ENCODE measurements around the gene HOXA7.

HOXA7 gene

GRCh38 chr7:27156508-27156898, at the start of gene HOXA7:
TSS of gene HOXA7 (minus strand) at chr7:27156675. CDS start at chr7:27156545, 130 bp downstream.
- no peak for DNase-seq

GRCh38 chr7:27205325-27206280, 49.1 kb upstream of the HOXA7 start:
- no peak for DNase-seq

- DNase-seq, result peak; percentile 54
Observed at GRCh38 chr7:27204851-27205322, 48.4 kb upstream of the HOXA7 start.

GRCh38 chr7:27203964-27204594, 47.6 kb upstream of the HOXA7 start:
- DNase-seq, result no peak

GRCh38 chr7:27203365-27203953, 47.0 kb upstream of the HOXA7 start:
- DNase-seq, result no peak

GRCh38 chr7:27202862-27203134, 46.3 kb upstream of the HOXA7 start:
- no peak for DNase-seq

GRCh38 chr7:27202018-27202861, 45.8 kb upstream of the HOXA7 start:
- DNase-seq, result no peak

GRCh38 chr7:27201580-27202017, 45.1 kb upstream of the HOXA7 start:
- no peak for DNase-seq

GRCh38 chr7:27200761-27201579, 44.5 kb upstream of the HOXA7 start:
- peak; percentile 72 for DNase-seq

GRCh38 chr7:27199849-27200760, 43.6 kb upstream of the HOXA7 start, which contains the start of gene HOXA13:
TSS of gene HOXA13 (minus strand) at chr7:27200091. CDS start at chr7:27200077, 14 bp downstream.
- peak; percentile 85 for DNase-seq

GRCh38 chr7:27198871-27199801, 42.7 kb upstream of the HOXA7 start:
- peak; percentile 65 for DNase-seq

- peak; percentile 64 for DNase-seq
Observed at GRCh38 chr7:27198138-27198841, 41.8 kb upstream of the HOXA7 start.

GRCh38 chr7:27197137-27198042, 40.9 kb upstream of the HOXA7 start:
- no peak for DNase-seq

- DNase-seq, result peak; percentile 89
Observed at GRCh38 chr7:27196287-27196767, 39.9 kb upstream of the HOXA7 start.

GRCh38 chr7:27194686-27195379, 38.4 kb upstream of the HOXA7 start:
- DNase-seq, result no peak

- no peak for DNase-seq
Observed at GRCh38 chr7:27194002-27194352, 37.5 kb upstream of the HOXA7 start.
